GM23248 (cell line): Measurements from ENCODE around the gene PTPRN2. TPM values are rescaled to one million over a fixed set of nuclear protein-coding genes. Genes with fewer than 3 reads are reported as not detected.

Experiments
- DNase-seq: peaks from one replicate; pipeline ENCODE4 v3.0.0-alpha.2; 2015
- H2AFZ ChIP-seq: fragments of 200-600 bp; sonication (generic); 2 replicates; pipeline ENCODE4 v1.6.1; 2016; ENCODE audit warnings: antibody characterized with exemption
- H3F3A ChIP-seq: fragments of 200-600 bp; sonication (generic); 2 replicates; pipeline ENCODE4 v1.6.1; 2016; ENCODE audit warnings: mild to moderate bottlenecking, antibody characterized with exemption, mixed run types; ENCODE audit not compliant: insufficient read depth
- H3K27ac ChIP-seq: fragments of 200-600 bp; sonication (generic); 2 replicates; pipeline ENCODE4 v1.5.1; 2016; ENCODE audit warnings: mild to moderate bottlenecking
- H3K27me3 ChIP-seq: fragments of 200-600 bp; sonication (generic); replicated peaks from 2 replicates; pipeline ENCODE4 v1.6.1; 2016; ENCODE audit warnings: mild to moderate bottlenecking; ENCODE audit not compliant: insufficient read depth
- H3K36me3 ChIP-seq: fragments of 200-600 bp; sonication (generic); 2 replicates; pipeline ENCODE4 v1.6.1; 2016; ENCODE audit warnings: low read depth, mild to moderate bottlenecking
- H3K4me1 ChIP-seq: fragments of 200-600 bp; sonication (generic); 2 replicates; pipeline ENCODE4 v1.6.1; 2016; ENCODE audit warnings: mild to moderate bottlenecking; ENCODE audit not compliant: insufficient read depth
- H3K4me2 ChIP-seq: fragments of 200-600 bp; sonication (generic); one replicate; pipeline ENCODE4 v1.6.1; 2016; ENCODE audit warnings: mild to moderate bottlenecking; ENCODE audit not compliant: unreplicated experiment
- H3K4me3 ChIP-seq: fragments of 200-600 bp; sonication (generic); 2 replicates; pipeline ENCODE4 v1.5.1; 2016; ENCODE audit warnings: mild to moderate bottlenecking
- H3K79me2 ChIP-seq: fragments of 200-600 bp; sonication (generic); 2 replicates; pipeline ENCODE4 v1.6.1; 2016; ENCODE audit warnings: mild to moderate bottlenecking; ENCODE audit not compliant: insufficient read depth
- H3K9ac ChIP-seq: fragments of 200-600 bp; sonication (generic); 2 replicates; pipeline ENCODE4 v1.6.1; 2016; ENCODE audit warnings: mild to moderate bottlenecking
- H3K9me2 ChIP-seq: fragments of 200-600 bp; sonication (generic); 2 replicates; pipeline ENCODE4 v1.6.1; 2016; ENCODE audit warnings: mixed run types, mild to moderate bottlenecking, moderate library complexity; ENCODE audit not compliant: insufficient read depth
- H3K9me3 ChIP-seq: fragments of 200-600 bp; sonication (generic); one replicate; pipeline ENCODE4 v1.6.1; 2017; ENCODE audit warnings: low read depth
- H4K20me1 ChIP-seq: fragments of 200-600 bp; sonication (generic); 2 replicates; pipeline ENCODE4 v1.6.0; 2016; ENCODE audit not compliant: insufficient read depth
- EZH2 ChIP-seq: fragments of 200-600 bp; sonication (generic); IDR thresholded peaks from 2 replicates; pipeline ENCODE4 v1.6.1; 2018; ENCODE audit warnings: antibody characterized with exemption, mild to moderate bottlenecking; ENCODE audit not compliant: insufficient read depth, poor library complexity, severe bottlenecking
- EZH2phosphoT487 ChIP-seq: fragments of 200-600 bp; sonication (generic); IDR thresholded peaks from 2 replicates; pipeline ENCODE4 v1.6.1; 2018; ENCODE audit warnings: antibody characterized with exemption, moderate library complexity, mild to moderate bottlenecking, low read depth; ENCODE audit not compliant: insufficient read depth
- WGBS, 2 experiments: methylation state at CpG; one replicate each; pipeline ENCODE4 v1.1.6; 2015 to 2017; ENCODE audit warnings: low lambda C conversion rate in 2 of 2, low coverage in 1 of 2; ENCODE audit errors: missing lambda C conversion rate in 2 of 2; 5-methylcytosine and 5-hydroxymethylcytosine counted together
- in situ Hi-C: fragments of 300-500 bp; cut with MboI; formaldehyde crosslinking; loops from 2 replicates; pipeline ENCODE4 v1.15.0; 2020
- polyA plus RNA-seq: library from polyadenylated mRNA; unstranded; fragments of >200 nt; fragmentation: Nextera tagmentation; extraction: Ambion mirVana; gene quantifications from 2 replicates; pipeline ENCODE4 v1.2.1, GENCODE V29; 2016
- total RNA-seq: library from RNA; depleted of rRNA; stranded (reverse); fragments of >200 nt; shearing (Covaris generic); gene quantifications from 2 replicates; pipeline ENCODE4 v1.2.3, GENCODE V29; 2014

PTPRN2 gene
- total and polyA plus RNA-seq, 2 experiments from 2014 or later: 0.13 TPM; not detected in 1

DNA sequence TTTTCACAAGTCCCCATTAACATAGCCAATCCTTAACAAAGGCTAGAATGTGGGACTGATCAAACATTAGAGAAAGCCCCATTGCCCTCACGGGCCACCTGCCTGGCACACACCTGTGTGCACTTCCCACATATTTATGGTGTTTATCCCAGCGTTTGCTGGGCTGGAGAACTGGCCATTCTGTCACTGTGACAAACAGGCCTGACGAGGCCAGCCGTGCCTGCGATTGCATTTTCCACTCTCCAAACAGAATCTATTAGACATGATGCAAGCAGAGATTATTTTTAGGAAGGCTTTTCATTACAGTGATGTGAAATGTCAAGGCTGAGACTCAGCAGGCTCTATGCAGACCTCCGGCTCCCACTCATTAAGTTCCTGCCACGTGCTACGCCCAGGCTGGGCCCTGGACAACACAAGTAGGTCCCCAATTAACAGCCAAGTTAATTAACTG, 20.4 kb downstream of the PTPRN2 start:
- H3K36me3 ChIP-seq: no peaks in the 10 kb centered on the region
- H3K4me3 ChIP-seq: no peak overlapping the region
- no peaks in the 10 kb centered on the region for H3K9me2 ChIP-seq
- no peaks in the 10 kb centered on the region for H4K20me1 ChIP-seq
- H3K4me2 ChIP-seq: no peak overlapping the region
- no peak overlapping the region for H2AFZ ChIP-seq
- no peaks in the 10 kb centered on the region for H3K4me1 ChIP-seq
- no peaks in the 10 kb centered on the region for H3K79me2 ChIP-seq
- no peak for DNase-seq
- WGBS, 2 experiments: 14% methylated on average over 8 of the region's 8 CpGs
- no peaks in the 10 kb centered on the region for H3K9me3 ChIP-seq
- peaks cover 11% of the 10 kb centered on the region; the same call in 1 of the 2 replicates for H3K27me3 ChIP-seq
- no peak overlapping the region for H3K9ac ChIP-seq
- no peak for TF ChIP-seq EZH2
- TF ChIP-seq EZH2phosphoT487: no peak
- H3F3A ChIP-seq: no peaks in the 10 kb centered on the region
- in situ Hi-C loops: no loop called here
- no peak overlapping the region for H3K27ac ChIP-seq

DNA sequence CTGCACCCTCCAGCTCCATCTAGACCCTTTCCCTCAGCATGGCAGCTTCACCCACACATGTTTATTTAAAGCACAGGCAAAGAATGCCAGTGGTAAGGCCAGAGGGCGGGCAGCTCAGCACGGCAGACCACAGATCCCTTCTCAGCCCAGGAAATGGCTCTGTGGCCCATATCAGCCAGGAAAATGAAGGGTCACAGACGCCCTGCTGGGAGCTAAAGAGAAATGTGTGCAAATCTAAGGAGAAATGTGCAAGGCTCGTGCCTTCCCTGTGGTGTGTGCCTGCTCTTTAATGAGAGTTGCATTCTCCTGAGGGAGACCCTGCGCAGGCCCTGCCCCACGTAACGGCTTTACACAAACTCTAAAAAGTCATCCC, 23.0 kb downstream of the PTPRN2 start:
- TF ChIP-seq EZH2phosphoT487 (no peak), EZH2 (no peak)
- no peaks in the 10 kb centered on the region for H3K4me1 ChIP-seq
- in situ Hi-C loops: no loop called here
- no peak overlapping the region for H3K27ac ChIP-seq
- WGBS, 2 experiments: 10 to 14% methylated on average over 7 of the region's 7 CpGs
- no peaks in the 10 kb centered on the region for H3K9me3 ChIP-seq
- no peak overlapping the region for H3K4me2 ChIP-seq
- H3K27me3 ChIP-seq: 0 out of 2 replicates have a peak, but pooled peaks cover 5% of the 10 kb centered on the region
- H3K36me3 ChIP-seq: no peaks in the 10 kb centered on the region
- H3K9ac ChIP-seq: no peak overlapping the region
- H2AFZ ChIP-seq: no peak overlapping the region
- no peaks in the 10 kb centered on the region for H4K20me1 ChIP-seq
- H3K79me2 ChIP-seq: no peaks in the 10 kb centered on the region
- H3F3A ChIP-seq: no peaks in the 10 kb centered on the region
- no peak for DNase-seq
- H3K4me3 ChIP-seq: no peak overlapping the region
- H3K9me2 ChIP-seq: no peaks in the 10 kb centered on the region

DNA sequence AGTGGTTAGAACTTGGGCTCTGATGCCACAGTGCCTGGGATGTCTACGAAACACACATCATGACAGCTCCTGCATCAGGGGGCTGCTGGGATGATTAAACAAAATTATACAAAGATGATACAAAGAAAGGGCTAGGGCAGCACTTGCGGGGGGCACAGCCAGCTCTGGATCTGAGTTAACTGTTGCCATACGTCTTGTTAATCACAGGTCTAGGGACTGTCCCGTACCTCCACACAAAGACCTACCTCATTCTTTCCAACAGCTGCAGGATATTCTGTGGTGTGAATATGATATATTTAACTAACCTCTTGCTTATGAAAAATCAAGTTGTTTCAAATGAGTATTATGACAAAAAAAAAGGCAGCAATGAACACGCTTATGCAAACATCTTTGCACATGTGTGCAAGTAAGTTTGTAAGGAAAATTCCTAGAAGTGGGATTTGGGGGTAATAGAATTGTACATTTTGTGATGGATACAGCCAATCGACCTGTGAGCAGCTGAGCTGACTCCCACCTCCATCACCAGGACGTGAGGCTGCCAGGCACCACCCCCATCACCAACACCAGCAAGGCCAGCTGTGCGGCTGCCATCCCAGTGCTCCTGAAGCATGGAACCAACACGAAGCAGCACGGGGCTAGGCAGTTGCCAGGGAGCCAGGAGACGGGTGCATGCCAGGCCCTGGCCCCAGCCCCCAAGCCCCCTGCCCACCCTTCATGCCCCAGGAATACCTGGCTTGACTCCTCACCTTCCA, 23.5 kb downstream of the PTPRN2 start:
- DNase-seq: no peak
- Histone ChIP-seq H3K4me2 (no peak overlapping the region), H3K9ac (no peak overlapping the region), H3K79me2 (no peaks in the 10 kb centered on the region), H2AFZ (no peak overlapping the region), H3K9me2 (no peaks in the 10 kb centered on the region), H4K20me1 (no peaks in the 10 kb centered on the region), H3K36me3 (no peaks in the 10 kb centered on the region), H3K4me1 (no peaks in the 10 kb centered on the region), H3K9me3 (no peaks in the 10 kb centered on the region), H3K4me3 (no peak overlapping the region), H3F3A (no peaks in the 10 kb centered on the region), H3K27me3 (0 out of 2 replicates have a peak, but pooled peaks cover 5% of the 10 kb centered on the region), H3K27ac (no peak overlapping the region)
- WGBS, 2 experiments: 14 to 16% methylated on average over 10 to 11 of the region's 11 CpGs
- in situ Hi-C loops: no loop called here
- TF ChIP-seq EZH2 (no peak), EZH2phosphoT487 (no peak)

DNA sequence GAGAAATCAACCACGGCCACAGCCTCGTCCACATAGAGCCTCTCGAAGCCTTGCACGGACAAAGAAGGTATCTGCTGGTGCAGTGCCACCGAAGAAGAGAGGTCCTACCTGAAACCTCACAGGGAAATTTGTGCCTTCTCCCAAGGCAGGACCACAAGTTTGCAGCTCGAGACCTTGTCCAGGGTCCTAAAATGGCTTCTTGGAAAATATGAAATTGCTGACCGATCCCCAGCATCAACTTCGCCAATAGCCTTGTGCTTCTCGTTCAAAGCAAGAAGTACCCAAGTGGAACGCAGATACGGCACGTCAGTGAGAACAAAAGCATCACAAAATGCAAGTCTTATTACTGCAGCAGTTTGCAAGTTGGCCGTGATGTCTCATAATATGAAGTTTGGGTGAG, 24.6 kb downstream of the PTPRN2 start:
- H3K79me2 ChIP-seq: no peaks in the 10 kb centered on the region

More for the DNA sequence above, 24.6 kb downstream of the PTPRN2 start:
- no peaks in the 10 kb centered on the region for H3K27me3 ChIP-seq
- H4K20me1 ChIP-seq: no peaks in the 10 kb centered on the region
- no peak overlapping the region for H3K9ac ChIP-seq
- no peaks in the 10 kb centered on the region for H3K36me3 ChIP-seq
- no peak overlapping the region for H3K4me3 ChIP-seq
- H3F3A ChIP-seq: no peaks in the 10 kb centered on the region
- no peak overlapping the region for H2AFZ ChIP-seq
- no peak overlapping the region for H3K27ac ChIP-seq
- H3K9me2 ChIP-seq: no peaks in the 10 kb centered on the region
- 40 to 42% methylated on average over 13 of the region's 13 CpGs for WGBS, 2 experiments
- H3K4me2 ChIP-seq: no peak overlapping the region
- TF ChIP-seq EZH2phosphoT487: no peak
- TF ChIP-seq EZH2: no peak
- no peaks in the 10 kb centered on the region for H3K4me1 ChIP-seq
- in situ Hi-C loops: no loop called here
- DNase-seq: no peak
- H3K9me3 ChIP-seq: no peaks in the 10 kb centered on the region
